Upper lobe of left lung (tissue), 4 donors: ENCODE data around the gene STBD1.

ENCODE experiments used
- CTCF ChIP-seq, 6 experiments: fragments of 450-650 bp in 4 of 6; fragments of 200-600 bp in 2 of 6; sonication (generic) in 2 of 6; IDR thresholded peaks; one replicate each; pipeline ENCODE4 v1.5.1; 2016 to 2019; ENCODE audit warnings: antibody characterized with exemption in 6 of 6
- EP300 ChIP-seq, 4 donors: sonication (generic); formaldehyde crosslinking; IDR thresholded peaks; one replicate each; pipeline ENCODE4 v1.5.1; 2017; ENCODE audit warnings: antibody characterized with exemption in 4 of 4, control low read depth in 2 of 4
- POLR2AphosphoS5 ChIP-seq, 2 donors: sonication (generic); formaldehyde crosslinking; IDR thresholded peaks; one replicate each; pipeline ENCODE4 v1.5.1; 2017; ENCODE audit warnings: antibody characterized with exemption in 2 of 2

- TF ChIP-seq CTCF (IDR thresholded peaks at IDR 0.05) (no peak), POLR2AphosphoS5 (IDR thresholded peaks at IDR 0.05) (no peak), EP300 (IDR thresholded peaks at IDR 0.05) (no peak)
Measured at GRCh38 chr4:76275486-76276124, 30.9 kb upstream of the STBD1 start.
